ENCODE results near the gene RIMS3.
"Not testable (repeated sequence)": the region's sequence is repeated elsewhere in the genome, so short reads cannot be mapped to it uniquely, and the experiment has no call there.

Gene RIMS3

GRCh38 chr1:40593449-40594186, 71.9 kb downstream of the RIMS3 start:
- no peak for DNase-seq (ENCODE audit: low read depth in 2 of 2)

DNA sequence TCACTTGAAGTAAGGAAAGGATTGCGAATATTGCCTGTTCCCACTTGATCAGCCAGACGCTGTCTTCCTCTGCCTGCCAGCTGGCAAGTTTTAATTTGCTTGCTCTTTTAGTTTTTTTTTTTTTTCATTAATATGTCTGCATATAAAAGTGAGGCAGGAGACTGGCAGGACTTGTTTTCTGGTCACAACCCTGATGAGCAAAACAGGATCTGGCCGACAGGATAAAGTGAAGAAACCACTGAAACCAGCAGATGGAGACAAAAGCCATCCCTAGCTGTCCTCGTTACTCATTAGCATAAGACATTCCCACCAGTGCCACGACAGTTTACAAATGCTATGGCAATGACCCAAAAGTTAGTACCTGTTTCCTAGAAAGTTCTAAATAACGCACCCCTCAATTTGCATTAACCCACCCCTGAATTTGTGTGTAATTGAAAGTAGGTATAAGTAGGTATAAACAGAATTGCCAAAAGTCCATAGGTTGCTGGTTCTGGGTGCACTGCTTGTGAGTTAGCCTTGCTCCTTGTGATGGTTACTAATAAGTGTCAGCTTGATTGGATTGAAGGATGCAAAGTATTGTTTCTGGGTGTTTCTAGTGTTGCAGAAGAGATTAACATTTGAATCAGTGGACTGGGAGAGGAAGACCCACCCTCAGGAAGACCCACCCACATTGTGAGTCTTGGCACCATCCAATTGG, 73.2 kb downstream of the RIMS3 start:
- DNase-seq (ENCODE audit: low read depth in 2 of 2) = no peak

DNA sequence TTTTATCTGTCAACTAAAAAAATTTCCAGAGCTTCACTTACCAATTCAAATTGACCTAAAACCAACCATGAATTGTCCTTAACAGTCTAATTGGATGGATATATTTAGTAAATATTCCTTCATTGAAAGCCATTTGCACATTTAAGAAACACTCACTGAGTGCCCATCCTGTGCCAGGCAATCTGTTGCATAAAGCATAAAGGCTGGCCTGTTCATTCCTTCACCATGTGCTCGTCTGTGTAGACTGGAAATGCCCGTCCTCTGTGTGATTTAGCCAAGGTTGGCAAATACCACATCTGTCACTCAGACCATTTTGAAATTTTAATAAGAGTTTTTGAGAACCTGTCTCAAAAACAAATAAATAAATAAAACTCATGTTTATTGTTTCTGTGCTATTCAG, 76.9 kb downstream of the RIMS3 start:
- no peak for DNase-seq (ENCODE audit: low read depth in 2 of 2)

GRCh38 chr1:40583980-40584379, 81.5 kb downstream of the RIMS3 start:
- DNase-seq (ENCODE audit: low read depth in 2 of 2) = no peak

GRCh38 chr1:40582116-40582515, 83.4 kb downstream of the RIMS3 start:
- peak; percentile 16 to 32 for DNase-seq (ENCODE audit: low read depth in 2 of 2)

DNA sequence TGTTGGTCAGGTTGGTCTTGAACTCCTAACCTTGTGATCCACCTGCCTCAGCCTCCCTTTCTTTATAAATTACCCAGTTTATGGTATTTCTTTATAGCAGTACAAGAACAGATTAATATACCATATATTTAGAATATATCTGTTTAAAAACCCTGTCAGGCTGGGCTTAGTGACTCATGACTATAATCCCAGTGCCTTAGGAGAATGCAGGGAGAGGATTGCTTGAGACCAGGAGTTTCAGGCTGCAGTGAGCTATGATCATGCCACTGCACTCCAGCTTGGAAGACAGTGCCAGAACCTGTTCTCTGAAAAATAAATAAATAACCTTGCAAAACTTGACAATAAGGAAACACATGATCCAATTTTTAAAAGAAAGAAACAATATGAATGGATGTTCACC, 90.1 kb downstream of the RIMS3 start:
- no peak for DNase-seq (ENCODE audit: low read depth in 2 of 2)

DNA sequence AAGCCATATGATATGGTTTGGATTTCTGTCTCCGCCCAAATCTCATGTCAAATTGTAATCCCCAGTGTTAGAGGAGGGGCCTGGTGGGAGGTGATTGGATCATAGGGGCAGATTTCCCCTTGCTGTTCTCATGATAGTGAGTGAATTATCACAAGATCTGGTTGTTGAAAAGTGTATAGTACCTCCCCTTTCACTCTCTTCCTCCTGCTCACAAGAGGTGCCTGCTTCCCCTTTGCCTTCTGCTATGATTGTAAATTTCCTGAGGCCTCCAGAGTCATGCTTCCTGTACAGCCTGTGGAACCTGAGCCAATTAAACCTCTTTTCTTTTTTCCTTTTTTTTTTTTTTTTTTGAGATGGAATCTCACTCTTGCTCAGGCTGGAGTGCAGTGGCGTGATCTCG, 90.7 kb downstream of the RIMS3 start:
- not testable (repeated sequence) for DNase-seq (ENCODE audit: low read depth in 2 of 2)
